Suprapubic skin (tissue), 3 donors: ENCODE results near the gene ADGRA1.

ENCODE experiments used
- CTCF ChIP-seq, 2 donors: fragments of 200-600 bp in 1 of 2; fragments of 450-650 bp in 1 of 2; sonication (generic) in 1 of 2; IDR thresholded peaks; one replicate each; pipeline ENCODE4 v1.5.1; 2016 to 2019; ENCODE audit warnings: antibody characterized with exemption in 2 of 2, mild to moderate bottlenecking in 1 of 2, moderate library complexity in 1 of 2
- EP300 ChIP-seq: sonication (generic); formaldehyde crosslinking; IDR thresholded peaks from one replicate; pipeline ENCODE4 v1.6.1; 2017; ENCODE audit warnings: antibody characterized with exemption
- POLR2A ChIP-seq, 2 donors: fragments of 450-650 bp; IDR thresholded peaks; one replicate each; pipeline ENCODE4 v1.6.1; 2017; ENCODE audit warnings: antibody characterized with exemption in 2 of 2, mild to moderate bottlenecking in 2 of 2, moderate library complexity in 2 of 2

- TF ChIP-seq CTCF (IDR thresholded peaks at IDR 0.05) (no peak), POLR2A (IDR thresholded peaks at IDR 0.05) (no peak), EP300 (no peak)
These were observed 13.7 kb downstream of the ADGRA1 start for GRCh38 chr10:133101416-133101810.
